CMK (cell line): ENCODE results near the gene KCNH2.
"Not testable (repeated sequence)": the region's sequence is repeated elsewhere in the genome, so short reads cannot be mapped to it uniquely, and the experiment has no call there.

Experiments
- DNase-seq: peaks from one replicate; pipeline ENCODE4 v3.0.0-alpha.2; 2010; ENCODE audit warnings: low read depth

Gene KCNH2

DNA sequence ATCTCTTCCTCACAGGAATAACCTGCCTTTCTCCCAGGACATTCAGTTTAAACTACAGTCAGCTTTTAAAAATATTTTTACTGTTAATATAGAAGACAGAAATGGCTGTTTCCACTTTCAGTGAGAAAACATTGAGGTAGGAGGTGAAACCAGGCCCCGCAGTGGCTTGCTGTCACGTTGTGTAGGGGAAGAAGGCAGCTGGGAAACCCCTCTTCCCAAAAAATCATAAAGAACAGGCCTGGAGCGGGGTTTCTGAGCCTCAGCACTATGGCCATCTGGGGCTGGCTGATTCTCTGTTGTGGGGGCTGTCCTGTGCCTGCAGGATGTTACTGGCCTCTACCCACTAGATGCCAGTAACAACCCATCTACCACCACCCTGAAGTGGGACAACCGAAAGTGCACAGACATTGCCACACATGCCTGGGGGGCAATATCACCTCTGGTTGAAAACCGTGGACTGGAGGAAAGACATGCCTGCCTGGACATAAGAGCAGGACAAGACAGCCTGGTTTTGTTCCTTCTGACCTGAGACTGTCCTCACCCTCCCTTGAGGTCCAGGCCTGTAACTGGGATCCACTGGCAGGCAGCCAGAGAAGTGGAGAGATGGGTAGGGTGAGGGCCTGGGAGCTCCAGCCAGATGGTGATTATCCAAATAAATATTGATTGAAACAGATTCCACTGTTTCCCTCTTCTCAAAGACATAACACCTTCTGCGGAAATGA, 43.9 kb downstream of the KCNH2 start:
- no peak for DNase-seq

DNA sequence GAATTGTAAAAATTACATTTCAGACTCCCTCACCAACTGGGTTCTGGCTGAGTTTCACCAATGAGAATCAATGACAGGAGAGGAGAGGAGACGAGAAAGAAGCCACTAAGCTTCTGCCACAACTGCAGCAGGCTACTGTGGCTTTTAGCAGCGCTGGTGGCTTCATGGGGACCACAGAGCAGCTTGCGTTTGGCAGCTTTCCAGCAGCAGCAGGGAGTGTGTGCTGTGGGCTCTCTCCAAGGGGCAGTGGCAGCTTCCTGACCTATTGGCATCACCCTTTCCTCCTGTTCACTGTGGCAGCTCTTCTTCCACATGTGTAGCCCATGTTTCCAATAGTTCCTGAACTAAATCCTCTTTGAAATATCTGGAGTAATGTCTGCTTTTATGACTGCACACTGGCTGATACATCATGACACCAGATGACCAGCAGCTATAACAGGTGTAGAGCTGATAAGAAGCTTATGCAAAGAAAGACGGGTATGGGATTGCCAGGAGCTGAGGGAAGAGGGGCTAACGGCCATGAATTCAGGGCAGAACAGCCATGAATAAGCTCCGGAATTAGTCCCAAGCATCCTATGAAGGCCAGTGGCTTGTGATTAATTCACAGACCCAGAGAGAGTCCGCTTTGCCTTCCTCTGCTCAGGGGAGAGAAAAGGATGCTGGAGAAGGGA, 46.8 kb downstream of the KCNH2 start:
- DNase-seq, result no peak

DNA sequence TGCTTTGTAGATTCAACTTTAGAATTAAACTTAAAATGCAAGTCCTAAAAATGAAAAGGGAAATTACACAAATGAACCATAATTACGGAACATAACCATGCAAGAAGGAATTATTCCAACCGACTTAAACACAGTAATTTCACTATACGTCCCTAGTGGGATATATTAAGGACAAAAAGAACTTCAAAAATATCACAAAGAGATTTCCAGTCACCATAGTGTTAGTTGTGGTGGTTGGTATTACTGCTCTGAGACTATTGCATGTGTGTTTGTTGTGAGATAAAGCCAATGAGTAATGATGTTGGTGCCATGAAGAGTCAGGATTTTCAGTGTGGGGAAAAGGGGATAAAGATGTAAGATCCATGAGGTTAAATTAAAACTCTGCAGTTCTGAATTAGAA, 49.6 kb downstream of the KCNH2 start:
- DNase-seq, result no peak

DNA sequence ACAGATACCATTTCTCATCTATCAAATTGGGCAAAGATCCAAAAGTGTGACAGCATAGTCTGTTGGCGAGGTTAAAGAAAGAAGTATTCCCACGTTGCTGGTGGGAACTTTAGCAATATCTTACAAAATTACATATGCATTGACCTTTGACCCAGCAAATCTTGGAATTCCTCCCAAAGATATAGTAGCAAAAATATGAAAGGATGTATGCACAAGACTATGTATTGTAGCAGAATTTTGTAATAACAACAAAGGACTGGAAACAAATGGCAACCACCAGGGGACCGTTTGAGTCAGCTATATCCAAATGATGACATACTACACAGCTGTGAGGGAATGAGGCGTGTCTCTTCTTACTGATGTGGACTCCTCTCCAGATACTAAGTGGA, 50.2 kb downstream of the KCNH2 start:
- no peak for DNase-seq

DNA sequence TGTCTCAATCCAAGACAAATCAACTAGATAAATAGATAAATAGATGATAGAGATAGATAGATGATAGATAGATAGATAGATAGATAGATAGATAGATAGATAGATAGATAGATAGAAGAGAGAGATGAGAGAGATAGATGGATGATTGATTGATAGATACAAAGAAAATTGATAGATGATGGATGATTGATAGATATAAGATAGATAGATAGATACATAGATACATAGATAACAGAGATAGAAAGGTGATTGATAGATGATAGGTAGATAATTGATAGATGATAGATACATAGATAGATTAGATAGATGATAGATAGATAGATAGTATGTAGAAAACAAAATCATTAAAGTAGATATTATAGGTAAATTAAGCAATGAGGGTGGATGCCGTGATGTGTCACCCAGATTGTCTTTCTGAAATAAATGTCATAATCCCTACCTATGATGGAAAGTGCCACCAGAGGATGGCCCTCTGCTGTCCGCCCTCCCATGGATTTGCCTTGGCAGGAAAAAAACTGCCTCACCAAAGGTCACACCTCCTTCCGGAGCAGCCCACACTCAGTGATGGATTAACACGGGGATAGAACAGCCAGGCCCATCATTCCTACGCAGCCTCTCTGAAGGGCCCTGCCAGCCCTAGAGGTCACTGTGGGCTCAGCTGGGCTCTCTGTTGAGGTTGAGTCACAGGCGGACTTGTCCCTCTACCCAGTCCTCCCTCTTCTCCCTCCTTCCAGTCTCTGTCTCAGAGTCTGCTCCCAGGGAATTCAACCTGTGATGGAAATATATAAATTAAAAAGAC, 50.8 kb downstream of the KCNH2 start:
- DNase-seq, result no peak

DNA sequence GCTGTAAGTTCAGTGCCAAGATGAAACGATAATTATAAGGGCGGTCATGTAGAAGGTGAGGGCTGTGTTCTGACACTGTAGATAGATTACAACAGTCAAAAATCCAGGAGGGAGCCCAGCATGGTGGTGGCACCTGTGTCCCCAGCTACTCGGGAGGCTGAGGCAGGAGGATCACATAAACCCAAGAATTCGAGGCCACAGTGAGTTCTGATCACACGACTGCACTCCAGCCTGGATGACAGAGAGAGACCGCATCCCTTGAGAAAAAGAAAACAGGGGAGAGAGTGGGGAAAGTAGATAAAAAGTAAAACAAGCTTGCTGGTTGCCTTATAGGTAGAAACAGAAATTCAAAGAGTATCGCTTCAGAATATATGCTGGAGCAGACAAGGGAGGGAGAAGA, 52.1 kb downstream of the KCNH2 start:
- no peak for DNase-seq

DNA sequence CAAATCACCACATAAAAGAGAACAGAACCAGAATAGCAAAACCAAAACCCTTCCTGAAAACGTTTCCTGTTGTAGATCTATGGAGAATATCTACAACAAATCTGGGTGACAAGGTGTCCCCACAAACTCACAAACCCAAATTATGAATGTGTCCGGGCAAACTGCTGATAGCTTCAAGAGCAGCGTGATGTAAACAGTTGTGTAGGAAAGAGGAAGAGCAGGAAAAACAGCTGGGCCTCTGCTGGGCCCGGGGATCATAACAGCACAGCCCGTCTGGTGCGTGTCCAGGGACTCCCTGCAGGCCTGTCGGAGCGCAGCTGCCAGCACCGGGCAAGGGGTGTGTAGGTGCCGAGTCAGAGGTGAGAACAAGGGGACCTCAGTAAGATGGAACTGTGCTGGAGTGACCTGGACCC, 53.7 kb downstream of the KCNH2 start:
- DNase-seq, result no peak

DNA sequence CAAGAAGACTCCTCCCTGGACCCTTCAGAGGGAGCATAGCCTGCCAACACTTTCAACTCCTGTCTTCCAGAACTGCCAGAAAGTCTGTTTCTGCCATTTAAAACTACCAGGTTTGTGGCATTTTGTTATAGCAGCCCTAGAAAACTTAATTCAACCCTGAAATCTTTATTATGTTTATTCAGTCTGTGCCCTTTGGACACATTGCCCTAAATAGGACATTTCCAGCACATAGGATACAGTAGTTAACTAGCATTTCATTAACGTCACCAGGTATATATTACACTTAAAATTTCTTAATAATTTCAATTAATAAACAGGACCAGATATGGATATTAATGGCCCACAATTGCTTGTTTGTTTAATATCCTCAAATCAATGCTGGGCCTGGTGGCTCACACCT, 54.3 kb downstream of the KCNH2 start:
- DNase-seq, result no peak

DNA sequence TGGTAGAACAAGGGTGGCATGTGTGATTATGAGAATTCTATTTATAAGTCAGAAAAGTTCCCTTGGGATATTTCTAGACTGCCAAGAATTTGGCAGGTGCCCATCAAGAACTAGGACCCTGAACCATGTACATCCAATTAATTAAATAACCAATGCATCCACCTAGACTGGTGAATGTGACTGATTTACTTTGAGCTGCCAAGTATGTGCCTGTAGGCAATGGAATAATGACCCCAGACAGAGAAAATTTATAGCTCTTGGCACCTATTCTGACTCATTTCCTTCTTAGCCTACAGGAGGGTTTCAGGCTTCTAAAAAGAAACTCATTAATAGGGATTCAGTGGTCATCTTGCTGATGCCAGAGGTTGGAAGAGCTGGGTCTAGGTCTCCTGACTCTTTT, 54.9 kb downstream of the KCNH2 start:
- DNase-seq, result no peak

DNA sequence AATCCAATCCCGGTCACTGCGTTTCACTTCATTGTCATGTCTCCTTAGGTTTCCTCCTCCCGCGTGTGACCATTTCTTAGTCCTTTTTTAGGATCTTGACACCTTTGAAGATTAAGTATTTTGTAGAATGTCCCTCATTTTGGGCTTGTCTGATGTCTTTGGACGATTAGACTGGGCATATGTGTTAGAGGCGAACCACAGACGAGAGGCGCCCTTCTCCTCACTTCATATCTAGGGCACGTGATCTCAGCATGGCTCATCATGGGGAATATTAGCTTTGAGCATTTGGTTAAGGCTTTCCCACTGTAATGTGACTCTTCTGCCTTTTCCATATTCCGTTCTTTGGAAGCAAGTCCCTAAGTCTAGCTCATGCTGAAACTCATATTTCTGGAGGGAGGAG, 59.0 kb downstream of the KCNH2 start:
- DNase-seq, result no peak

DNA sequence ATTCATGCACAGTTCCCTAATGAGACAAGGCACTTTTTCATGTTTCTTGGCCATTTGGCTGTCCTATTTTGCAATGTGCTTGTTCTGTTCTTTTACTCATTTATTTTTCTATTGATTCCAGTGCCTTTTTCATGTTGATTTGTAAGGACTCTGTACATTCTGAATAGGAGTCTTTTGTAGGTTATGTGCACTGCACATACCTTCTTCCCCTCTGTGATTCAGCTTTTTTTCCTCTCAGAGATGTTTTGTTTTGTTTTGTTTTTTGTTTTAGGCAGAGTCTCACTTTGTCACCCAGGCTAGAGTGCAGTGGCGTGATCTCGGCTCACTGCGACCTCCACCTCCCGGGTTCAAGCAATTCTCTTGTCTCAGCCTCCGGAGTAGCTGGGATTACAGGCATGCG, 59.7 kb downstream of the KCNH2 start:
- DNase-seq, result no peak

DNA sequence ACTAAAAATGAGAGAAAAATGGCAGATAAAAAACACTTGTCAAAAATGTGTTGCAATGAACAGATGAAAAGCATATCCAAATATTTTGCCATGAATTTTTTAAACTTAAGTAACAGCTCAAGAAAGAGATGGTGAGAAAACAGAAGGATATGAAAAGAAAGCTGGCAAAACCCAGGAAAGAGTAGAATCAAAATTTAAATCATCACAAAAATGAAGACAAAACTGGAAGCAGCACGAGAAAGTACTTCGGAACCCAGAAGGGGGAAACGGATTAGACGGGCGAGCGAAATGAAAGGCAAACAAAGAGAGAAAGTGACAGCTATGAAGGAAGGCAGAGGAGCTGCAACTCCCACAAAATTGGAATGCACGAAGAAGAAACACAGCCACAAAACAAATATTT, 60.2 kb downstream of the KCNH2 start:
- no peak for DNase-seq

DNA sequence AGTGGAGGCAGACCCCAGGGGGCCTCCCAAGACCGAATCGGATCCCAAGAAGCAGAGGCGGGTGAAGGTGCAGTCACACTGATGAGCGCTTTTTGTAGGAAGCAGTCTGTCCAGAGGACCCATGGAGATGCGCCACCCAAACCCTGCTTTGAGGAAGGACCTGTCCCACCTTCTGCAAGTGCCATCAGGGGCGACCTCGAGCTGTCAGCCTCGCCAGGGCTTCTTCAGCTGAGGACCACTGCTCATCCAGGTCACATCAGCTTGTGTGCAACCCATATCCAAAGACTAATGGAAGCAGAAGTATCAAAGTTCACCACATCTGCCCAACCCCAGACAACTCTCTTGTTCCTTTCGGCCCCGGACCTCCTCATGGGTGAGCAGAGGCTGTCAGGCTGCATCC, 61.5 kb downstream of the KCNH2 start:
- DNase-seq, result no peak

DNA sequence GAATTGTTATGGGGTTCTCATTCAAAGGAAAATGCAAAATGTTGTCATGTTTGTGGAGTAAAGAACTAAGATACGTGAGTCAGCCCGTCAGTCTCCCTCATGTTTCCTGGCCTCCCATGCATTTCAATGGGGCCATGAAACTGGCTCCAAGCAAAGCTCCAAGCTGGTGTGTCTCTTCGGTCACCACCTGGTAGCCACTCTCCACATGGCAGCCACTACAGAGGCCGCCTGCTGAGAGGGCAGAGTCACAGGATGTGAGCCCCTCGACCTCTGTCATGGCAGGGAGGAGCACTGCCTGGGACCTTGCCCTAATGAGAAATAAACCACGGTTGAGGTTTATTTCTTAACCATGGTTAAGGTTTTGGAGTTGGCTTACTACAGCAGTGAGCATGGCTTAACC, 63.2 kb downstream of the KCNH2 start:
- DNase-seq, result no peak

DNA sequence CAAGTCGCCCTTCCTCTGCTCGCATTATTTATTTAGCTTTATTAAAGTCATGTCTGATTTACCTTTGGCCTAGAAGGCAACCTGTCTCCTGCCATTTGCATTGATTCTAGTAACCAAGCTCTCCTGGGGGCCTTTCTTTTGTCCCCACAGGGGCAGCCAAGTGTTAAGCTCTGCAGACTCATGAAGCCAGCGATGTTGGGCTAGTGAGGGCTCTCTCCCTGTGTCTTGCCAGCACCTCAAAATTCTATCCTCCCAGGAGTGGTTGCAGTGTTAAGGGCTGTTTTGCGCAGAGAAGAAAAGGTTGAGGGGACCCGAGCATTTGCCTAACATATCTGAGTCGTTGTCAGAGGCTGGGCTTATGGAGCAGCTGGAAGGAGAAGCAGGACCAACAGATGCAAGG, 63.9 kb downstream of the KCNH2 start:
- no peak for DNase-seq

DNA sequence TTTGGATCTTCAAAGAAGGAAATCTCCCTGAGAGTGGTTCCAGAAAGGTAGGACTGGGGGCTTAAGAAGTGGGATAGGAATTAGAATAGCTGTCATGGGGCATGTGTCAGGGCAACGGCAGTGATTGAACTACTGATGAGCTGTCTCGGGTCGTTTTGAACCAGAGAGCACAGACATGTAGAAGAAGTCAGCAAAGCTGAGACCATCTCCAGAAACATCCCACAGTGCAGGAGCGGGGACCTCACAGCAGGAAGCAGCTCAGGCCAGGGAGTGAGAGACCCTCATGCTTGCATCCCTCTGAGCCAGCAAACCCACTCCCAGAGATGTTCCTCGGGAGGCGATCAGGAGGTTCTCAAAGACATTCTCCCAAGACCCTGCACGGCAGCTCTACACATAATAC, 65.7 kb downstream of the KCNH2 start:
- DNase-seq, result no peak

DNA sequence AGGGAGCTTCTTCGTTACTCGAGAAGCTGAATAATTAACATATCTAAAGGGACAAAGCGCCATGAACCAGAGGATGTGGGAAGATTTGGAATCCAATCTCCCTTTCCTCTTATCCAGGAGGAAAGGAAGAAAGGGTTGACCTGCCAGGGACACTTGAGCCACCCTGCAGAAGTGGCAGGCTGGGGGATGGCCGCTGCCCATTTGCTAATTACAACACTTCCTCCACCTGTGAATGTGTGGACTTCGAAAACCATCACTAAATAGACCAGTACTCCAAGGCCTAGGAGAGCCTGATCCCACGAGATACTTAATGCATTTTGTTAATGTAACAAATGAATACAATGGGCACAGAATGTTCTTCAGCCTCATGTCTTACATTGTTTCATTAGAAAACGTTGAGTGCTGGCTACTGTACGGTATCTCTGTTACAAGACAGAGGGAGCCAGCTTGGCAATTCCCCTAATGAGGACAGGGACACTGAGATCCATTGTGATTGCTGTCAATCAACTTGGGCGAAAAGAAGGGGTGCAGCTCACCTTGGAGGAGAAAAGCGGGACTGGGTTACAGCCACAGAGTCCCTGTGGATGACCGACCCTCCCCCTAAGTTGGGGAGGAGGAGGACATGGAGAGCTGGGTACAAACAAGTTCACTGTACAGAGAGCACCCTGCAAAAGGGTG, 66.4 kb downstream of the KCNH2 start:
- no peak for DNase-seq

DNA sequence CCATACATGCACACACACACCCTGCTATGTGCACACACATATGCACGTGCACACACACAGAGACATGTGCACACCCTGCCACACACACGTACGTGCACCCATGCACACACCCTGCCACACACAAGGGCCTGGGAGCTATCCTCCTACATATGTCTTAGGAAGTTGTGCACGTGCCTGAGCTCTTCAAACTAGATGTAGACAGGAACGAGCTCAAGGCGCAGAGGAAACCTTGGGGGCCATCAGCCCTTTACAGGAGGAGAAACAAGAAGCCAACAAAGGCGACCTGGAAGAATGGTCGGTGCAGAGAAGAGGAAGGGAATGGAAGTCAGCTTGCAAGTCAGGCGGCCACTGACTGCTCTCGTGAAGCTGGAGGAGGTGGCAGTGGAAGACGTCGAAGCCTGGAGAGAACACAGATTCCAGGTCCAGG, 67.1 kb downstream of the KCNH2 start:
- DNase-seq, result no peak

DNA sequence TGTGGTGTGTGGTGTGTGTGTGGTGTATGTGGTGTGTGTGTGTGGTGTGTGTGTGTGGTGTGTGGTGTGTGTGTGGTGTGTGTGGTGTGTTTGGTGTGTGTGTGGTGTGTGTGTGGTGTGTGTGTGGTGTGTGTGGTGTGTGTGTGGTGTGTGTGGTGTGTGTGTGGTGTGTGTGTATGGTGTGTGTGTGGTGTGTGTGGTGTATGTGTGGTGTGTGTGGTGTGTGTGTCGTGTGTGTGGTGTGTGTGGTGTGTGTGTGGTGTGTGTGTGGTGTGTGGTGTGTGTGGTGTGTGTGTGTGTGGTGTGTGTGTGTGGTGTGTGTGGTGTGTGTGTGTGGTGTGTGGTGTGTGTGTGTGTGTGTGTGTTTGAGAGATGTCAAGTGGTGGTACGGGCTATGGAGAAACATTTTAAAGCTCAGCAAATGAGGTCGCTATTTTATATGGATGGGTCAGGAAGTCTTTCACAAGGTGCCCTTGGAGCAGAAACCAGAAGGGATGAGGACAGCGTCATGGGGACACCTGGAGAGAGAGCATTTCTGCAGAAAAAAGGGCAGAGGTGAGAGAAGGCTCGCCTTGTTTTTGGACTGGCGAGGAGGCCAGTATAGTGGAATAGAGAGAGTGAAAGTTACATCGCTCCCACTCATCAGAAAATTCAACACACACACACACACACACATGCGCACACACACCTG, 67.7 kb downstream of the KCNH2 start:
- DNase-seq, result not testable (repeated sequence)

DNA sequence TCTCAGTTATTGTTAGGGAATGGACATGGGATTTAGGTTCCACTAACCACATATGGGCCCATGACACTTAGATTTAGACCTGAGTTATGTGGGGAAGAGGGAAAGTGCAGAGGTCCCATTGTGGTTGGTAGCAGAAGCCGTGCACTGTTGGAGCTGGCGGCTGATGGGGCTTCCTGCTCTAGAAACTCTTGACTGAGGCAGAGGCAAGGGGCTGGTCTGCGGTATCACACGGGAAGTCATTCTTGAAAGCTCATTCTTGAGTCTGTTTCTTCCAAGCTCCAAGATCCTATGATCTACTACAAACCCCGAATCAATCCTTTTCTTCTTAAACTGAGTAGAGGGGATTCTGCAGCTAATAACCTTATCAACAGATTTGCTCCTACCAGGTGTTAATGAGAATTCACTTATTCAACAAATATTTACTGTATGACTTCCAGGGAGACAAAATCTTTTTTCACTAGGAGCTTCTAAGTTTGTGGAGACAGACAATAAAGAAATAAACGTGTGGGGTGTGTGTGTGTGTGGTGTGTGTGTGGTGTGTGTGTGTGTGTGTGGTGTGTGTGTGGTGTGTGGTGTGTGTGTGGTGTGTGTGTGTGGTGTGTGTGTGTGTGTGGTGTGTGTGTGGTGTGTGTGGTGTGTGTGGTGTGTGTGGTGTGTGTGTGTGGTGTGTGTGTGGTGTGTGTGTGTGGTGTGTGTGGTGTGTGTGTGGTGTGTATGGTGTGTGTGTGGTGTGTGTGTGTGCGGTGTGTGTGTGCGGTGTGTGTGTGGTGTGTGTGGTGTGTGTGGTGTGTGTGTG, 68.7 kb downstream of the KCNH2 start:
- DNase-seq, result no peak

DNA sequence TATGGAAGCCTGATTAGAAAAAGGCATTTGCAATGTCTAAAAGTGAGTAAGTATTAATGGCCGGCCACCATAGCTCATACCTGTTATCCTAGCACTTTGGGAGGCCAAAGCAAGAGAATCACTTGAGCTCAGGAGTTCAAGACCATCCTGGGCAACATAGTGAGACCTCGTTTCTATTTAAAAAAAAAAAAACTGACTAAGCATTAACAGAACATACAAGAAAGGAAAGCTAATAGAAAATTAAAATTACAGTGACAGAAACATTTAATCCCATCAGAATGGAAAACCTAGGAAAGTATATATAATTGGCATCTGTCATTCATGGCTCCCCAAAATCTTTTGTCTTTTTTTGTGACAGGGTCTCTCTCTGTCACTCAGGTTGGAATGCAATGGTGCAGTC, 69.9 kb downstream of the KCNH2 start:
- no peak for DNase-seq
